GM12878 (cell line): Measurements from ENCODE around the gene MATN1. TPM values are rescaled to one million over a fixed set of nuclear protein-coding genes. Genes with fewer than 3 reads are reported as not detected.
A peak's percentile ranks its signal among the peaks of the same experiment; 100 is the strongest.

Source experiments
- ATAC-seq: fragments of 200-7000 bp; cut with Tn5 transposase; 3 replicates; pipeline ENCODE4 v1.9.1; 2020; ENCODE audit warnings: mild to moderate bottlenecking, moderate library complexity
- BruUV-seq: library from RNA; stranded (reverse); fragments of 400-500 nt; replicated peaks from 2 replicates; lab custom pipeline; 2021; lab: Mats Ljungman, UMichigan
- CTCF ChIA-PET: fragments of 300-600 bp; sonication (Branson Sonifier 250); formaldehyde crosslinking; extraction: SDS; loops from one replicate; lab custom pipeline; 2021; ENCODE audit warnings: inconsistent platforms; lab: Yijun Ruan, JAX
- POLR2A ChIA-PET: fragments of 350-600 bp; formaldehyde crosslinking; extraction: SDS; loops from one replicate; lab custom pipeline; 2021; ENCODE audit warnings: inconsistent platforms; lab: Charles Lee
- RAD21 ChIA-PET: fragments of 300-600 bp; sonication (Branson Sonifier 250); formaldehyde crosslinking; loops from one replicate; lab custom pipeline; 2023; ENCODE audit warnings: antibody characterized with exemption; ENCODE audit not compliant: unreplicated experiment; lab: Charles Lee
- SMC1A ChIA-PET: fragments of 300-600 bp; sonication (Branson Sonifier 250); formaldehyde crosslinking; loops from one replicate; lab custom pipeline; 2023; ENCODE audit not compliant: unreplicated experiment, uncharacterized antibody; lab: Charles Lee
- DNase-seq: peaks from one replicate; pipeline ENCODE4 v3.0.0-alpha.2; 2011; ENCODE audit warnings: low read depth, low spot score
- FAIRE-seq: peaks from 3 replicates; lab custom pipeline; 2011; peaks lifted over from hg19 to GRCh38; lab: Jason Lieb, UNC
- H2AFZ ChIP-seq: 2 replicates; pipeline ENCODE4 v1.6.0; 2011; ENCODE audit warnings: low read depth, low read length, control low read depth; ENCODE audit not compliant: control insufficient read depth
- H3K27ac ChIP-seq: 2 replicates; pipeline ENCODE4 v1.5.1; 2011; ENCODE audit warnings: control low read depth; ENCODE audit not compliant: control insufficient read depth, insufficient read depth
- H3K27me3 ChIP-seq, 2 experiments: replicated peaks in 1 of 2; 2 replicates each; pipeline versions ENCODE4 v1.6.0 to v1.6.1; 2011; ENCODE audit warnings: low read length in 1 of 2; ENCODE audit not compliant: control insufficient read depth in 2 of 2, insufficient read depth in 2 of 2
- H3K36me3 ChIP-seq, 2 experiments: 2 replicates each; pipeline ENCODE4 v1.5.1; 2011; ENCODE audit warnings: low read length in 1 of 2; ENCODE audit not compliant: control insufficient read depth in 2 of 2, insufficient read depth in 2 of 2
- H3K4me1 ChIP-seq: 2 replicates; pipeline ENCODE4 v1.6.1; 2011; ENCODE audit warnings: mild to moderate bottlenecking, low read length, moderate library complexity, mixed read lengths; ENCODE audit not compliant: control insufficient read depth, insufficient read depth
- H3K4me2 ChIP-seq: 2 replicates; pipeline ENCODE4 v1.6.0; 2011; ENCODE audit warnings: control low read depth; ENCODE audit not compliant: control insufficient read depth, insufficient read depth
- H3K4me3 ChIP-seq: fragments of 200-600 bp; sonication (generic); 2 replicates; pipeline ENCODE4 v1.5.1; 2016
- H3K79me2 ChIP-seq: 2 replicates; pipeline ENCODE4 v1.6.0; 2011; ENCODE audit warnings: low read length; ENCODE audit not compliant: control insufficient read depth, insufficient read depth
- H3K9ac ChIP-seq: 2 replicates; pipeline ENCODE4 v1.8.0; 2011; ENCODE audit warnings: low read length, control low read depth, mixed read lengths; ENCODE audit not compliant: control insufficient read depth, insufficient read depth
- H3K9me3 ChIP-seq: replicated peaks from 3 replicates; pipeline ENCODE4 v1.5.1; 2011; ENCODE audit warnings: mild to moderate bottlenecking, low read length; ENCODE audit not compliant: control insufficient read depth, insufficient read depth
- H4K20me1 ChIP-seq: 2 replicates; pipeline ENCODE4 v1.6.0; 2011; ENCODE audit not compliant: control insufficient read depth, insufficient read depth
- BRCA1 ChIP-seq: IDR thresholded peaks from 2 replicates; pipeline ENCODE4 v1.6.1; 2011; ENCODE audit warnings: low read depth, low read length, improper control_type of control experiment
- CHD1 ChIP-seq: IDR thresholded peaks from 2 replicates; pipeline ENCODE4 v1.6.1; 2012; ENCODE audit warnings: low read depth, low read length, improper control_type of control experiment
- NBN ChIP-seq: fragments of 450-650 bp; IDR thresholded peaks from 2 replicates; pipeline ENCODE4 v1.6.1; 2016
- PBX3 ChIP-seq: IDR thresholded peaks from 2 replicates; pipeline ENCODE4 v1.6.1; 2011; ENCODE audit warnings: mild to moderate bottlenecking, low read depth, low read length, moderate library complexity; ENCODE audit not compliant: insufficient replicate concordance
- POLR2AphosphoS5 ChIP-seq: IDR thresholded peaks from 2 replicates; pipeline ENCODE4 v1.6.1; 2011; ENCODE audit warnings: mild to moderate bottlenecking, low read length, inconsistent platforms
- RAD21 ChIP-seq: IDR thresholded peaks from 2 replicates; pipeline ENCODE4 v1.6.1; 2011; ENCODE audit warnings: mild to moderate bottlenecking, low read depth, low read length, moderate library complexity; ENCODE audit not compliant: insufficient read depth
- REST ChIP-seq: IDR thresholded peaks from 2 replicates; pipeline ENCODE4 v1.6.1; 2012; ENCODE audit warnings: mild to moderate bottlenecking, low read depth, low read length
- RFX5 ChIP-seq: IDR thresholded peaks from 2 replicates; pipeline ENCODE4 v1.6.1; 2011; ENCODE audit warnings: low read depth, low read length, improper control_type of control experiment
- ZBTB11 ChIP-seq: fragments of 450-650 bp; formaldehyde crosslinking; IDR thresholded peaks from 2 replicates; pipeline ENCODE4 v1.5.0; 2022; ENCODE audit warnings: mild to moderate bottlenecking, missing genetic modification characterization
- ZBTB40 ChIP-seq: fragments of 450-650 bp; IDR thresholded peaks from 2 replicates; pipeline ENCODE4 v1.6.1; 2016; ENCODE audit warnings: mild to moderate bottlenecking, moderate library complexity, borderline replicate concordance
- WGBS: methylation state at CpG from one replicate; pipeline ENCODE4 v1.1.6; 2016; ENCODE audit warnings: low lambda C conversion rate; ENCODE audit not compliant: insufficient replicate concordance, insufficient coverage; ENCODE audit errors: missing lambda C conversion rate; 5-methylcytosine and 5-hydroxymethylcytosine counted together
- in situ Hi-C: fragments of 300-500 bp; cut with MboI; formaldehyde crosslinking; loops from 9 replicates; pipeline ENCODE4 v1.14.3; 2018; ENCODE audit warnings: mixed read lengths
- intact Hi-C: fragments of 100-400 bp; cut with micrococcal nuclease; formaldehyde crosslinking; loops from one replicate; pipeline ENCODE4 v1.14.2; 2022; ENCODE audit not compliant: unreplicated experiment
- polyA plus RNA-seq, 11 experiments: library from polyadenylated mRNA; depleted of rRNA in 4 of 11; unstranded in 6 of 11; stranded (reverse) in 5 of 11; fragments of >200 nt; fragmentation: Nextera tagmentation in 4 of 11; fragmentation: Illumina TruSeq in 1 of 11; extraction: Ambion mirVana in 4 of 11; extraction: Trizol in 1 of 11; gene quantifications; 1 replicate in 1 of 11; 2 replicates in 10 of 11; pipeline versions ENCODE4 v1.2.1 to v1.2.3, GENCODE V29; 2011 to 2016; ENCODE audit warnings: inconsistent platforms in 2 of 11, missing spikeins in 2 of 11, low read depth in 1 of 11
- total RNA-seq, 4 experiments: library from RNA; depleted of rRNA in 3 of 4; stranded (reverse); fragments of >200 nt in 3 of 4; fragmentation: Illumina TruSeq in 1 of 4; extraction: Trizol in 1 of 4; gene quantifications; 2 replicates each; pipeline versions ENCODE4 v1.2.1 to v1.2.3, GENCODE V29; 2013 to 2021

Gene MATN1
- total and polyA plus RNA-seq, 10 of the 15 experiments (the other 5 are each of a cell fraction or from before 2014, with no cell fraction given) = 0.04 to 0.50 (median 0.10) TPM; not detected in 1

- intact Hi-C loops = loop anchor here (1.0 to 5.0 kb wide), 2 partner anchors 11 to 34 kb away; no protein-coding TSS in a partner anchor
- Histone ChIP-seq H3K27me3 (no peaks in the 10 kb centered on the region), H2AFZ (no peak overlapping the region), H3K79me2 (peaks cover 92% of the 10 kb centered on the region), H3K4me1 (peaks cover 91% of the 10 kb centered on the region), H3K9ac (peak overlapping the region; percentile 97), H3K9me3 (no peaks in the 10 kb centered on the region), H3K4me2 (peak overlapping the region; percentile 75), H4K20me1 (peaks cover 8% of the 10 kb centered on the region; the same call in 1 of the 2 replicates), H3K36me3 (peaks cover 41 to 52% of the 10 kb centered on the region in 2 experiments), H3K27ac (peak overlapping the region; percentile 93), H3K4me3 (peak overlapping the region; percentile 98)
- RAD21 ChIA-PET = interaction anchor here (0.8 to 14.8 kb wide), 11 partner anchors 11 to 169 kb away, joined by 3 to 462 read pairs (median 7); partner anchors contain the start of gene LAPTM5
- POLR2A ChIA-PET = interaction anchor here (0.6 to 22.5 kb wide), 6 partner anchors 11 to 35 kb away, joined by 5 to 741 read pairs (median 38); partner anchors contain the start of gene LAPTM5
- peak; percentile 82 for DNase-seq
- in situ Hi-C loops = no loop called here
- ATAC-seq = peak; percentile 44
- peak; percentile 83 for FAIRE-seq
- no TSS peak for BruUV-seq
- CTCF ChIA-PET = interaction anchor here (0.9 to 16.5 kb wide), 13 partner anchors 11 to 168 kb away, joined by 4 to 161 read pairs (median 13); partner anchors contain the start of genes LAPTM5 and MATN1
- 1% methylated on average over 4 of the region's 4 CpGs for WGBS
- SMC1A ChIA-PET = interaction anchor here (0.9 to 24.8 kb wide), 5 partner anchors 15 to 37 kb away, joined by 4 to 556 read pairs (median 248); partner anchors contain the start of genes LAPTM5 and MATN1
- peak; percentile 89; the same call in 1 of the 2 replicates for TF ChIP-seq CHD1
- TF ChIP-seq ZBTB11 (CRISPR knock-in tag) = no peak
- no peak for TF ChIP-seq RFX5
- TF ChIP-seq ZBTB40 = no peak
- peak; percentile 73 for TF ChIP-seq NBN
- no peak for TF ChIP-seq BRCA1
- no peak for TF ChIP-seq RAD21
- TF ChIP-seq PBX3 = peak; percentile 68
- TF ChIP-seq POLR2AphosphoS5 = 0 out of 2 replicates have a peak, but pooled peaks have one; percentile 12
- TF ChIP-seq REST = no peak
Measured at GRCh38 chr1:30743584-30744059, 20.2 kb upstream of the MATN1 start.
